CD4-positive, CD25-positive, alpha-beta regulatory T cell (primary cell): ENCODE measurements around the gene VPREB3. TPM values are rescaled to one million over a fixed set of nuclear protein-coding genes. Genes with fewer than 3 reads are reported as not detected.
A peak's percentile ranks its signal among the peaks of the same experiment; 100 is the strongest.

Experiments used
- ATAC-seq, 2 donors: fragments of 150-1000 bp; cut with Tn5 transposase; one replicate each; pipeline ENCODE4 v1.10.0; 2021; ENCODE audit warnings: low read depth in 2 of 2, moderate number of reproducible peaks in 2 of 2, moderate library complexity in 1 of 2
- DNase-seq, 3 donors: peaks; one replicate each; pipeline versions ENCODE4 v3.0.0 to v3.0.0-alpha.2; 2012 to 2022; ENCODE audit warnings: mixed read lengths in 1 of 3
- H3K27ac ChIP-seq: one replicate; pipeline ENCODE4 v1.7.0; 2013; ENCODE audit warnings: mild to moderate bottlenecking, low read length; ENCODE audit not compliant: insufficient read depth, poor library complexity, severe bottlenecking
- H3K27me3 ChIP-seq: one replicate; pipeline ENCODE4 v1.7.0; 2013; ENCODE audit warnings: low read length; ENCODE audit not compliant: control insufficient read depth, insufficient read depth
- H3K36me3 ChIP-seq: one replicate; pipeline ENCODE4 v1.7.0; 2013; ENCODE audit warnings: mild to moderate bottlenecking, low read length, moderate library complexity; ENCODE audit not compliant: control insufficient read depth, insufficient read depth
- H3K4me1 ChIP-seq: 2 replicates; pipeline ENCODE4 v1.7.0; 2013; ENCODE audit warnings: mild to moderate bottlenecking, low read length; ENCODE audit not compliant: insufficient read depth, control insufficient read depth, poor library complexity, severe bottlenecking
- H3K4me3 ChIP-seq: one replicate; pipeline ENCODE4 v1.7.0; 2013; ENCODE audit warnings: low read depth, mild to moderate bottlenecking, low read length, moderate library complexity
- H3K9me3 ChIP-seq, 2 experiments: 1 replicate in 1 of 2; 2 replicates in 1 of 2; pipeline ENCODE4 v1.7.0; 2013; ENCODE audit warnings: low read length in 2 of 2, mild to moderate bottlenecking in 1 of 2, moderate library complexity in 1 of 2; ENCODE audit not compliant: control insufficient read depth in 2 of 2
- H3K27ac Mint-ChIP-seq, 3 donors: one replicate each; pipeline ENCODE4 v1.8.0; 2020 to 2022; ENCODE audit warnings: mild to moderate bottlenecking in 3 of 3, mixed read lengths in 3 of 3, moderate library complexity in 2 of 3
- H3K27me3 Mint-ChIP-seq: one replicate; pipeline ENCODE4 v1.8.0; 2022; ENCODE audit warnings: mild to moderate bottlenecking, mixed read lengths
- H3K36me3 Mint-ChIP-seq: one replicate; pipeline ENCODE4 v1.8.0; 2020; ENCODE audit warnings: mixed read lengths
- H3K4me1 Mint-ChIP-seq, 4 donors: one replicate each; pipeline ENCODE4 v1.8.0; 2020 to 2022; ENCODE audit warnings: mixed read lengths in 4 of 4, mild to moderate bottlenecking in 1 of 4
- H3K4me3 Mint-ChIP-seq, 4 donors: one replicate each; pipeline ENCODE4 v1.8.0; 2020 to 2022; ENCODE audit warnings: mild to moderate bottlenecking in 4 of 4, mixed read lengths in 4 of 4, moderate library complexity in 3 of 4
- H3K9me3 Mint-ChIP-seq, 7 donors: one replicate each; pipeline ENCODE4 v1.8.0; 2020 to 2022; ENCODE audit warnings: mixed read lengths in 7 of 7, mild to moderate bottlenecking in 3 of 7, moderate library complexity in 2 of 7
- polyA plus RNA-seq, 4 donors: library from polyadenylated mRNA; unstranded; fragments of 300-500 nt; fragmentation: Illumina TruSeq; gene quantifications; one replicate each; pipeline ENCODE4 v1.2.3, GENCODE V29; 2021
- total RNA-seq: library from RNA; stranded (reverse); gene quantifications from one replicate; pipeline ENCODE4 v1.2.3, GENCODE V29; 2022

The VPREB3 gene
- total and polyA plus RNA-seq, 5 donors from 2014 or later = 0.74 to 4.5 (median 1.5) TPM; not detected in 1

GRCh38 chr22:23708270-23708669, 46.0 kb downstream of the VPREB3 start:
- Histone ChIP-seq H3K4me1 (peaks cover 18% of the 10 kb centered on the region), H3K4me3 (no peak overlapping the region), H3K27me3 (no peaks in the 10 kb centered on the region), H3K9me3 (no peaks in the 10 kb centered on the region), H3K36me3 (peaks cover 69% of the 10 kb centered on the region), H3K27ac (no peak overlapping the region)
- H3K36me3 Mint-ChIP-seq = peaks cover 78% of the 10 kb centered on the region
- H3K27me3 Mint-ChIP-seq = no peaks in the 10 kb centered on the region
- peaks cover 27 to 59% (median 50%) of the 10 kb centered on the region in 4 donors for H3K4me1 Mint-ChIP-seq
- H3K9me3 Mint-ChIP-seq = peaks cover 0 to 1% (median 0%) of the 10 kb centered on the region in 7 donors
- H3K27ac Mint-ChIP-seq = peak overlapping the region in 2 of 3 donors; percentile 9 to 22
- ATAC-seq (no peak), DNase-seq (peak in 1 of 3 donors; percentile 40)
- peak overlapping the region in 1 of 4 donors; percentile 44 for H3K4me3 Mint-ChIP-seq

- Histone ChIP-seq H3K27me3 (no peaks in the 10 kb centered on the region), H3K27ac (peak overlapping the region; percentile 62), H3K4me3 (peak overlapping the region; percentile 48), H3K9me3 (no peaks in the 10 kb centered on the region), H3K4me1 (peaks cover 18% of the 10 kb centered on the region), H3K36me3 (peaks cover 76% of the 10 kb centered on the region)
- Mint-ChIP-seq H3K27ac (peak overlapping the region; percentile 77 to 84 (median 78)), H3K4me1 (peaks cover 34 to 84% (median 63%) of the 10 kb centered on the region in 4 donors), H3K4me3 (peak overlapping the region in 3 of 4 donors; percentile 59 to 85 (median 60)), H3K9me3 (peaks cover 0 to 1% (median 0%) of the 10 kb centered on the region in 7 donors), H3K36me3 (peaks cover 87% of the 10 kb centered on the region), H3K27me3 (no peaks in the 10 kb centered on the region)
- peak in 1 of 3 donors; percentile 22 for DNase-seq
- ATAC-seq = peak; percentile 28 to 29
Observed at GRCh38 chr22:23705358-23705757, 48.9 kb downstream of the VPREB3 start.

GRCh38 chr22:23704829-23705228, 49.4 kb downstream of the VPREB3 start:
- H3K27ac ChIP-seq = peak overlapping the region; percentile 62
- Mint-ChIP-seq H3K36me3 (peaks cover 89% of the 10 kb centered on the region), H3K27ac (peak overlapping the region; percentile 74 to 84 (median 77)), H3K9me3 (peaks cover 0 to 2% (median 0%) of the 10 kb centered on the region in 7 donors), H3K4me3 (peak overlapping the region; percentile 27 to 85 (median 60)), H3K4me1 (peaks cover 29 to 87% (median 62%) of the 10 kb centered on the region in 4 donors), H3K27me3 (no peaks in the 10 kb centered on the region)
- H3K27me3 ChIP-seq = no peaks in the 10 kb centered on the region
- peaks cover 18% of the 10 kb centered on the region for H3K4me1 ChIP-seq
- peak overlapping the region; percentile 48 for H3K4me3 ChIP-seq
- DNase-seq = peak in 2 of 3 donors; percentile 24 to 50
- peak; percentile 50 to 60 for ATAC-seq
- H3K9me3 ChIP-seq = no peaks in the 10 kb centered on the region
- H3K36me3 ChIP-seq = peaks cover 76% of the 10 kb centered on the region

GRCh38 chr22:23704062-23704461, 50.2 kb downstream of the VPREB3 start:
- no peaks in the 10 kb centered on the region for H3K27me3 ChIP-seq
- Mint-ChIP-seq H3K4me3 (peak overlapping the region in 1 of 4 donors; percentile 59), H3K27me3 (no peaks in the 10 kb centered on the region), H3K4me1 (peaks cover 27 to 81% (median 66%) of the 10 kb centered on the region in 4 donors), H3K9me3 (peaks cover 0 to 2% (median 0%) of the 10 kb centered on the region in 7 donors), H3K27ac (peak overlapping the region; percentile 18 to 84 (median 77)), H3K36me3 (peaks cover 89% of the 10 kb centered on the region)
- DNase-seq (no peak), ATAC-seq (no peak)
- H3K9me3 ChIP-seq = no peaks in the 10 kb centered on the region
- H3K4me3 ChIP-seq = peak overlapping the region; percentile 48
- H3K27ac ChIP-seq = peak overlapping the region; percentile 6
- peaks cover 76% of the 10 kb centered on the region for H3K36me3 ChIP-seq
- H3K4me1 ChIP-seq = peaks cover 18% of the 10 kb centered on the region

Other genes starting within 250 kb of the VPREB3 start
- gene IGLL1, start 174.1 kb downstream of the VPREB3 start, total RNA-seq = not detected
- gene IGLL1, start 174.1 kb downstream of the VPREB3 start, polyA plus RNA-seq = not detected
- not detected for gene DRICH1, start 122.1 kb downstream of the VPREB3 start, total RNA-seq
- gene DRICH1, start 122.1 kb downstream of the VPREB3 start, polyA plus RNA-seq = under 1 TPM in 1 of 4 donors, not detected in 3; 0.56 TPM
- gene RGL4, start 63.4 kb downstream of the VPREB3 start, total RNA-seq = 22.1 TPM
- gene RGL4, start 63.4 kb downstream of the VPREB3 start, polyA plus RNA-seq = 10 to 100 TPM; 71.3 to 85.0 (median 83.5) TPM
- 2.0 TPM for gene ZNF70, start 3.3 kb downstream of the VPREB3 start, total RNA-seq
- under 1 TPM; 0.06 to 0.49 (median 0.27) TPM for gene ZNF70, start 3.3 kb downstream of the VPREB3 start, polyA plus RNA-seq
- gene C22orf15, start 8.6 kb upstream of the VPREB3 start, total RNA-seq = 0.96 TPM
- gene C22orf15, start 8.6 kb upstream of the VPREB3 start, polyA plus RNA-seq = 1 to 10 TPM in 1 of 4 donors, under 1 TPM in 3; 0.76 to 1.6 (median 0.85) TPM
- gene CHCHD10, start 13.5 kb upstream of the VPREB3 start, total RNA-seq = 30.6 TPM
- 10 to 100 TPM; 16.3 to 31.7 (median 19.8) TPM for gene CHCHD10, start 13.5 kb upstream of the VPREB3 start, polyA plus RNA-seq
- 0.52 TPM for gene MMP11, start 18.4 kb upstream of the VPREB3 start, total RNA-seq
- 1 to 10 TPM in 2 of 4 donors, under 1 TPM in 1, not detected in 1; 0.99 to 1.7 (median 1.0) TPM for gene MMP11, start 18.4 kb upstream of the VPREB3 start, polyA plus RNA-seq
- 58.4 TPM for gene SMARCB1, start 32.5 kb upstream of the VPREB3 start, total RNA-seq
- 10 to 100 TPM; 28.3 to 30.8 (median 29.7) TPM for gene SMARCB1, start 32.5 kb upstream of the VPREB3 start, polyA plus RNA-seq
- gene DERL3, start 84.6 kb upstream of the VPREB3 start, total RNA-seq = 1.0 TPM
- under 1 TPM in 1 of 4 donors, not detected in 3; 0.53 TPM for gene DERL3, start 84.6 kb upstream of the VPREB3 start, polyA plus RNA-seq
- 8.6 TPM for gene SLC2A11, start 103.5 kb upstream of the VPREB3 start, total RNA-seq
- 1 to 10 TPM; 2.5 to 4.6 (median 4.1) TPM for gene SLC2A11, start 103.5 kb upstream of the VPREB3 start, polyA plus RNA-seq
- 202 TPM for gene MIF, start 140.0 kb upstream of the VPREB3 start, total RNA-seq
- 1,000 to 10,000 TPM; 1,100 to 1,384 (median 1,231) TPM for gene MIF, start 140.0 kb upstream of the VPREB3 start, polyA plus RNA-seq
- gene GSTT2B, start 206.8 kb upstream of the VPREB3 start, total RNA-seq = not detected
- not detected for gene GSTT2B, start 206.8 kb upstream of the VPREB3 start, polyA plus RNA-seq
- gene DDTL, start 212.5 kb upstream of the VPREB3 start, total RNA-seq = 4.4 TPM
- gene DDTL, start 212.5 kb upstream of the VPREB3 start, polyA plus RNA-seq = 1 to 10 TPM; 1.2 to 3.2 (median 2.1) TPM
- 68.0 TPM for gene DDT, start 220.0 kb upstream of the VPREB3 start, total RNA-seq
- gene DDT, start 220.0 kb upstream of the VPREB3 start, polyA plus RNA-seq = 100 to 1,000 TPM; 117 to 142 (median 132) TPM
- gene GSTT2, start 225.7 kb upstream of the VPREB3 start, total RNA-seq = not detected
- not detected for gene GSTT2, start 225.7 kb upstream of the VPREB3 start, polyA plus RNA-seq